Measurements from ENCODE around the gene CORO2B.

The CORO2B gene

DNA sequence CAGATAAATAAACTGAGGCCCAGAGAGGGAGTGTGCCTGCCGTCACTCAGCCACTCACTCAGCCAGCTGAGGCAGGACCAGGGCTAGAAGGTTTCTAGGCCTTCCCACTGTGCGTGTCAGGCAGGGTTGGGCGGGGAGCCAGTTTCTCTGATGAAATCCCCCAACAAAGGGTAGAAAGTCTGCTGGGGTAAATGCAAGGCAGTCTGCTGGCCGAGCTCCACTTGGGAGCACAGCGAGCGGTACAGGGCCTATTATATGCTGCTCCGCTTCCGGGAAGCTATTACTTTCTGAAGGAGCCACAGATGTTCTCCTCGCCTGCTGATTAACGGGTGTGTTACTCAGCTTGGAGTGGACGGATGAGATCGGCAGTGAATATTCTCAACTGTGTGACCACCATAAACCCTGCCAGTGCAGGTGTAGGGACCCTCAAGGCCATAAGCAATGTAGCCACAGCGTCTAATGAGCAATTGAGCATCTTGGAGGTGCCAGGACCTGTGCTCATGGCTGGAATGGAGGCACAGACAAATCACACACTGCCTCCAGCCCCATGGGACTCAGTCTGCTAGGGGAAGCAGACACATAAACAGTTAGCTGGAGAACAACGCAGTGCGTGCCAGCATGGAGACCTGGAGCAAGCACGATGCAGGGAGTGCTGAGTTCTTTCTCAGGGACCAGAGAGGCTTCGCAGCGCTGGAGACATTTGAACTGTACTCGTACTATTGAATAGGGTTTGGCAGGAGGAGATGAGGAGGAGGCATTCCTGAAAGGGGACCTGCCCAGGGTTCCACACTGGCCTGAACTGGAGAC lies 42.1 kb downstream of the CORO2B start:
- H3K4me3 ChIP-seq (replicated peaks; ENCODE audit: insufficient read depth, low read length): no peak overlapping the region
- no peak for DNase-seq (ENCODE audit: low read depth in 1 of 2, low spot score in 1 of 2)
- H3K27ac ChIP-seq (replicated peaks): no peak overlapping the region

DNA sequence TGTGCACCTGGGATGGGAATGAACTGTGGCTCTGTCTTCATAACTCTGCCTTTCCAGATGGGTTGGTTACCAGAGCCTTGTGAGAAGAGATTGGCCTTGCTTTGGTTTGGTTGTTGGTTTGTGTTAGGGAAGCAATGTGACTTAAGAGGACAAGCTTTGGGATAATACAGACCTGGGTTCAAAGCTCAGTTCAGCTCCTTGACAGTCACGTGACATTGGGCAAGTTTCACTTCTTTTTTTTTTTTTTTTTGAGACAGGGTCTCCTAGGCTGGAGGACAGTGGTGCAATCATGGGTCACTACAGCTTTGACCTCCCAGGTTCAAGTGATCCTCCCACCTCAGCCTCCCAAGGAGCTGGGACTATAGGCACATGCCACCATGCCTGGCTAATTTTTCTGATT lies 42.7 kb downstream of the CORO2B start:
- no peak overlapping the region for H3K4me3 ChIP-seq (replicated peaks; ENCODE audit: insufficient read depth, low read length)
- no peak for TF ChIP-seq POLR2AphosphoS5 (IDR thresholded peaks at IDR 0.05; ENCODE audit: low read depth)
- no peak for TF ChIP-seq SPI1 (IDR thresholded peaks at IDR 0.05; ENCODE audit: borderline replicate concordance, low read depth)
- TF ChIP-seq GABPA (IDR thresholded peaks at IDR 0.05; ENCODE audit: low read depth): no peak
- TF ChIP-seq, protein P1, sequence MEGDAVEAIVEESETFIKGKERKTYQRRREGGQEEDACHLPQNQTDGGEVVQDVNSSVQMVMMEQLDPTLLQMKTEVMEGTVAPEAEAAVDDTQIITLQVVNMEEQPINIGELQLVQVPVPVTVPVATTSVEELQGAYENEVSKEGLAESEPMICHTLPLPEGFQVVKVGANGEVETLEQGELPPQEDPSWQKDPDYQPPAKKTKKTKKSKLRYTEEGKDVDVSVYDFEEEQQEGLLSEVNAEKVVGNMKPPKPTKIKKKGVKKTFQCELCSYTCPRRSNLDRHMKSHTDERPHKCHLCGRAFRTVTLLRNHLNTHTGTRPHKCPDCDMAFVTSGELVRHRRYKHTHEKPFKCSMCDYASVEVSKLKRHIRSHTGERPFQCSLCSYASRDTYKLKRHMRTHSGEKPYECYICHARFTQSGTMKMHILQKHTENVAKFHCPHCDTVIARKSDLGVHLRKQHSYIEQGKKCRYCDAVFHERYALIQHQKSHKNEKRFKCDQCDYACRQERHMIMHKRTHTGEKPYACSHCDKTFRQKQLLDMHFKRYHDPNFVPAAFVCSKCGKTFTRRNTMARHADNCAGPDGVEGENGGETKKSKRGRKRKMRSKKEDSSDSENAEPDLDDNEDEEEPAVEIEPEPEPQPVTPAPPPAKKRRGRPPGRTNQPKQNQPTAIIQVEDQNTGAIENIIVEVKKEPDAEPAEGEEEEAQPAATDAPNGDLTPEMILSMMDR (IDR thresholded peaks at IDR 0.05; ENCODE audit: insufficient read depth, low read length): no peak
- TF ChIP-seq, protein P2, sequence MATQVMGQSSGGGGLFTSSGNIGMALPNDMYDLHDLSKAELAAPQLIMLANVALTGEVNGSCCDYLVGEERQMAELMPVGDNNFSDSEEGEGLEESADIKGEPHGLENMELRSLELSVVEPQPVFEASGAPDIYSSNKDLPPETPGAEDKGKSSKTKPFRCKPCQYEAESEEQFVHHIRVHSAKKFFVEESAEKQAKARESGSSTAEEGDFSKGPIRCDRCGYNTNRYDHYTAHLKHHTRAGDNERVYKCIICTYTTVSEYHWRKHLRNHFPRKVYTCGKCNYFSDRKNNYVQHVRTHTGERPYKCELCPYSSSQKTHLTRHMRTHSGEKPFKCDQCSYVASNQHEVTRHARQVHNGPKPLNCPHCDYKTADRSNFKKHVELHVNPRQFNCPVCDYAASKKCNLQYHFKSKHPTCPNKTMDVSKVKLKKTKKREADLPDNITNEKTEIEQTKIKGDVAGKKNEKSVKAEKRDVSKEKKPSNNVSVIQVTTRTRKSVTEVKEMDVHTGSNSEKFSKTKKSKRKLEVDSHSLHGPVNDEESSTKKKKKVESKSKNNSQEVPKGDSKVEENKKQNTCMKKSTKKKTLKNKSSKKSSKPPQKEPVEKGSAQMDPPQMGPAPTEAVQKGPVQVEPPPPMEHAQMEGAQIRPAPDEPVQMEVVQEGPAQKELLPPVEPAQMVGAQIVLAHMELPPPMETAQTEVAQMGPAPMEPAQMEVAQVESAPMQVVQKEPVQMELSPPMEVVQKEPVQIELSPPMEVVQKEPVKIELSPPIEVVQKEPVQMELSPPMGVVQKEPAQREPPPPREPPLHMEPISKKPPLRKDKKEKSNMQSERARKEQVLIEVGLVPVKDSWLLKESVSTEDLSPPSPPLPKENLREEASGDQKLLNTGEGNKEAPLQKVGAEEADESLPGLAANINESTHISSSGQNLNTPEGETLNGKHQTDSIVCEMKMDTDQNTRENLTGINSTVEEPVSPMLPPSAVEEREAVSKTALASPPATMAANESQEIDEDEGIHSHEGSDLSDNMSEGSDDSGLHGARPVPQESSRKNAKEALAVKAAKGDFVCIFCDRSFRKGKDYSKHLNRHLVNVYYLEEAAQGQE (IDR thresholded peaks at IDR 0.05; ENCODE audit: insufficient replicate concordance, low read depth): no peak
- H3K27ac ChIP-seq (replicated peaks): no peak overlapping the region
- no peaks in the 10 kb centered on the region for H3K27me3 ChIP-seq (ENCODE audit: insufficient read depth, poor library complexity, severe bottlenecking)
- DNase-seq (ENCODE audit: low read depth in 1 of 2, low spot score in 1 of 2): no peak

More for the DNA sequence above, 42.1 kb downstream of the CORO2B start:
- TF ChIP-seq, protein P1 (IDR thresholded peaks at IDR 0.05; ENCODE audit: insufficient read depth, low read length): no peak
- TF ChIP-seq POLR2AphosphoS5 (IDR thresholded peaks at IDR 0.05; ENCODE audit: low read depth) (no peak), GABPA (IDR thresholded peaks at IDR 0.05; ENCODE audit: low read depth) (no peak), SPI1 (IDR thresholded peaks at IDR 0.05; ENCODE audit: borderline replicate concordance, low read depth) (no peak)
- TF ChIP-seq, protein P2 (IDR thresholded peaks at IDR 0.05; ENCODE audit: insufficient replicate concordance, low read depth): no peak
- no peaks in the 10 kb centered on the region for H3K27me3 ChIP-seq (ENCODE audit: insufficient read depth, poor library complexity, severe bottlenecking)

DNA sequence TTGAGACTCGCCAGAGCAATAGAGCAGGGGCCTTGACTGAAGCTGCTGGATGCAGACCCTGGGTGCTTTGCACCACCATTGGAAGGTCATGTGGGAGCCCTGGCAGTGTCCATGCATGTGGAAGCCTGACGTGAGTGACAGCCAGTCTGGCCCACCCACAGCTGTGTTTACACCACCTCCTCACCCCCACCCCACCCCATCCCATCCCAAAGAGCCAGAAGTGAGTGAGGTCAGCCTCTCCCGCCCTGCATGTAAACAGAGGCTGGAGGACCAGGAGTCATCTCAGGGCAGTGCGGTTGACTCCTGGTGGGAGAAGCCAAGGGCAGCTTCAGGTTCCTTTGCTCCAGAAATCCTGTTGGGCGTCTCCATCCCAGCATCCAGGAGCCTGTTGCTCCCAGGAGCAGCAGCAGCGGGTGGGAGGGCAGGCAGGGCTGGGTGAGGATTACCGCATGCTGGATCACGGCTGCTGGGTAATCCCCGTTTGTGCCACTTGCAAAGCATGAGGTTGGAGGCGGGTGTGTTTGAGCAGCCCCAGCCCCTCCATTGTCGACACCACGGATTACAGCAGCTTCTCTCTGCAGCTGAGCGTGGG lies 44.6 kb downstream of the CORO2B start:
- TF ChIP-seq, protein P1 (IDR thresholded peaks at IDR 0.05; ENCODE audit: insufficient read depth, low read length): no peak
- TF ChIP-seq SPI1 (IDR thresholded peaks at IDR 0.05; ENCODE audit: borderline replicate concordance, low read depth) (no peak), GABPA (IDR thresholded peaks at IDR 0.05; ENCODE audit: low read depth) (no peak), POLR2AphosphoS5 (IDR thresholded peaks at IDR 0.05; ENCODE audit: low read depth) (no peak)
- TF ChIP-seq, protein P2 (IDR thresholded peaks at IDR 0.05; ENCODE audit: insufficient replicate concordance, low read depth): no peak
- H3K4me3 ChIP-seq (replicated peaks; ENCODE audit: insufficient read depth, low read length): no peak overlapping the region
- no peak for DNase-seq (ENCODE audit: low read depth in 1 of 2, low spot score in 1 of 2)
- H3K27me3 ChIP-seq (ENCODE audit: insufficient read depth, poor library complexity, severe bottlenecking): no peaks in the 10 kb centered on the region
- H3K27ac ChIP-seq (replicated peaks): no peak overlapping the region
